Epithelial cell of prostate (primary cell): ENCODE results near the gene FARP1.

Source experiments
- DNase-seq: peaks from one replicate; pipeline ENCODE4 v3.0.0-alpha.2; 2011; ENCODE audit warnings: low read depth, low spot score
- H3K27ac ChIP-seq: fragments of 450-650 bp; 2 replicates; pipeline ENCODE4 v1.5.1; 2017; ENCODE audit warnings: mild to moderate bottlenecking

Gene FARP1

GRCh38 chr13:98496479-98496791 lies 353.5 kb downstream of the FARP1 start:
- peak overlapping the region; percentile 24 for H3K27ac ChIP-seq
- DNase-seq = no peak

GRCh38 chr13:98496966-98497365 lies 354.1 kb downstream of the FARP1 start:
- H3K27ac ChIP-seq = peak overlapping the region; percentile 24
- DNase-seq = no peak

GRCh38 chr13:98500963-98501421 lies 358.1 kb downstream of the FARP1 start:
- no peak overlapping the region for H3K27ac ChIP-seq
- DNase-seq = no peak

GRCh38 chr13:98503175-98504028 lies 360.5 kb downstream of the FARP1 start:
- no peak overlapping the region for H3K27ac ChIP-seq
- DNase-seq = no peak

- no peak for DNase-seq
- H3K27ac ChIP-seq = no peak overlapping the region
Observed at GRCh38 chr13:98504029-98504351, 361.1 kb downstream of the FARP1 start.

GRCh38 chr13:98504371-98504963 lies 361.6 kb downstream of the FARP1 start:
- no peak for DNase-seq
- H3K27ac ChIP-seq = no peak overlapping the region
